PFSK-1 (cell line): ENCODE measurements around the gene SUOX.

Experiments used
- POLR2AphosphoS5 ChIP-seq: IDR thresholded peaks from 2 replicates; pipeline ENCODE4 v1.6.1; 2012; ENCODE audit warnings: low read depth, mild to moderate bottlenecking, control low read depth, low read length, moderate library complexity
- SIN3A ChIP-seq: IDR thresholded peaks from 2 replicates; pipeline ENCODE4 v1.6.1; 2012; ENCODE audit warnings: mild to moderate bottlenecking, low read length, moderate library complexity, borderline replicate concordance; ENCODE audit not compliant: insufficient read depth
- TAF1 ChIP-seq: IDR thresholded peaks from 2 replicates; pipeline ENCODE4 v1.6.1; 2012; ENCODE audit warnings: low read length, control low read depth, borderline replicate concordance; ENCODE audit not compliant: insufficient read depth

DNA sequence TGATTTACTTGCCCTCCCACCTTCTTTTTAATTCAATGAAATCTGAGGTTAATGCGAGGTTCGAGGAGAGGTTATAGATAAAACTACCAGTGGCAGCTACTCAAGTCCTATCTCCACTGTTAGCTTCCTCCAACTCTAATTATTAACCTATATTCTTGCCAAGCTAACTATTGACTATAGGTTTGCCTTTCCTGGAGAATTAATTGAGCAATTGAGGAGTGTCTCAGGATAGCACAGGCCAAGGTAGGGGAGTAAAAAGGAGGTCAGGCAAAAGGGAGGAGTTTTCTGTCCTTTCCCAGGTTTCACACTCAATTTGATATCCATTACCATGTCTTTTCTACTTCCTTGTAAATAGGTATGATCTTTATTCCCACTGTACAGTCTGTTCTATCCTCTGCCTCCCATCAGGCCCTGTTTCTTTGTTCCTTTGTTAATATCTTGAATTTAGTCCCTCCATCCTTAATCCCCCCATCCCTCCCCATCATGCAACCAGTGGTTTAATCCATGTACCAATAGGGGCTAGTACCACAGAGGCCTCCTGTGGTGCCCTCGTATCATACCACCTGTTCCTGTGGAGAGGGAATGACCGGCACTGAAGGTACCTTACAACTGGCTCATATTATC lies 3.7 kb upstream of the SUOX start:
- TF ChIP-seq TAF1, result no peak
- no peak for TF ChIP-seq POLR2AphosphoS5
- no peak for TF ChIP-seq SIN3A
